ENCODE results near the gene NDUFC1.

DNA sequence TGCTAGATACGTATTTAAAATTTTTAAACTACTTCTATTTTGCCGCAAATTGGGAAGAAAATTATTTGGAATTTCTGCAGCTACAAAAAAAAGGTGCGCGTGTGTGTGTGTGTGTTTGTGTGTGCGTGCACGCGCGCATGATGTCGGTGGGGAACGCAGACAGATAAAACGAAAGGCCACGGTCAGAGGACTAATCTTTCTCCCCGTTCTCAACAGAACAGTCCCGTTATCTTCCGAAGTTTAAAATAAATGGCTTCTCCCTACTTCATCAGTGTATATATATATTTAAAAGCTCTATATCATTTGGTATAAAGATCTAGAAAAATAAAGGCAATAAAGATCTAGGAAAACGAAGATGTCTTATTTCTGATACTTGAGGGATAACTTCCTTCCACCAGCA lies 23.8 kb downstream of the NDUFC1 start:
- TF ChIP-seq, protein P1, sequence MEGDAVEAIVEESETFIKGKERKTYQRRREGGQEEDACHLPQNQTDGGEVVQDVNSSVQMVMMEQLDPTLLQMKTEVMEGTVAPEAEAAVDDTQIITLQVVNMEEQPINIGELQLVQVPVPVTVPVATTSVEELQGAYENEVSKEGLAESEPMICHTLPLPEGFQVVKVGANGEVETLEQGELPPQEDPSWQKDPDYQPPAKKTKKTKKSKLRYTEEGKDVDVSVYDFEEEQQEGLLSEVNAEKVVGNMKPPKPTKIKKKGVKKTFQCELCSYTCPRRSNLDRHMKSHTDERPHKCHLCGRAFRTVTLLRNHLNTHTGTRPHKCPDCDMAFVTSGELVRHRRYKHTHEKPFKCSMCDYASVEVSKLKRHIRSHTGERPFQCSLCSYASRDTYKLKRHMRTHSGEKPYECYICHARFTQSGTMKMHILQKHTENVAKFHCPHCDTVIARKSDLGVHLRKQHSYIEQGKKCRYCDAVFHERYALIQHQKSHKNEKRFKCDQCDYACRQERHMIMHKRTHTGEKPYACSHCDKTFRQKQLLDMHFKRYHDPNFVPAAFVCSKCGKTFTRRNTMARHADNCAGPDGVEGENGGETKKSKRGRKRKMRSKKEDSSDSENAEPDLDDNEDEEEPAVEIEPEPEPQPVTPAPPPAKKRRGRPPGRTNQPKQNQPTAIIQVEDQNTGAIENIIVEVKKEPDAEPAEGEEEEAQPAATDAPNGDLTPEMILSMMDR (IDR thresholded peaks at IDR 0.05 in 4 of 5, conservative IDR thresholded peaks at IDR 0.05 in 1 of 5), result no peak
- TF ChIP-seq POLR2A (IDR thresholded peaks at IDR 0.05), result no peak
